Kidney epithelial cell (primary cell): ENCODE data around the gene PCP4. TPM values are rescaled to one million over a fixed set of nuclear protein-coding genes. Genes with fewer than 3 reads are reported as not detected.

Experiments
- DNase-seq: peaks from one replicate; pipeline ENCODE4 v3.0.0-alpha.2; 2010; ENCODE audit warnings: low read depth
- H3K27me3 ChIP-seq: 2 replicates; pipeline ENCODE4 v1.6.0; 2011; ENCODE audit warnings: low read length; ENCODE audit not compliant: control insufficient read depth, insufficient read depth
- H3K36me3 ChIP-seq: 2 replicates; pipeline ENCODE4 v1.5.1; 2011; ENCODE audit warnings: low read length; ENCODE audit not compliant: control insufficient read depth, insufficient read depth
- H3K4me3 ChIP-seq: 2 replicates; pipeline ENCODE4 v1.5.1; 2011; ENCODE audit warnings: low read depth, mild to moderate bottlenecking, control low read depth, low read length
- total RNA-seq: library from RNA; depleted of rRNA; stranded (reverse); fragments of >200 nt; gene quantifications from 2 replicates; pipeline ENCODE4 v1.2.3, GENCODE V29; 2015
- TF ChIP-seq, protein P1 (sequence below): IDR thresholded peaks from 2 replicates; pipeline ENCODE4 v1.5.1; 2011; ENCODE audit warnings: mild to moderate bottlenecking, moderate library complexity, low read length, control low read depth, inconsistent platforms; ENCODE audit not compliant: insufficient read depth, poor library complexity, severe bottlenecking

The PCP4 gene
- total RNA-seq, 1 donor from 2014 or later = 1.2 TPM

DNA sequence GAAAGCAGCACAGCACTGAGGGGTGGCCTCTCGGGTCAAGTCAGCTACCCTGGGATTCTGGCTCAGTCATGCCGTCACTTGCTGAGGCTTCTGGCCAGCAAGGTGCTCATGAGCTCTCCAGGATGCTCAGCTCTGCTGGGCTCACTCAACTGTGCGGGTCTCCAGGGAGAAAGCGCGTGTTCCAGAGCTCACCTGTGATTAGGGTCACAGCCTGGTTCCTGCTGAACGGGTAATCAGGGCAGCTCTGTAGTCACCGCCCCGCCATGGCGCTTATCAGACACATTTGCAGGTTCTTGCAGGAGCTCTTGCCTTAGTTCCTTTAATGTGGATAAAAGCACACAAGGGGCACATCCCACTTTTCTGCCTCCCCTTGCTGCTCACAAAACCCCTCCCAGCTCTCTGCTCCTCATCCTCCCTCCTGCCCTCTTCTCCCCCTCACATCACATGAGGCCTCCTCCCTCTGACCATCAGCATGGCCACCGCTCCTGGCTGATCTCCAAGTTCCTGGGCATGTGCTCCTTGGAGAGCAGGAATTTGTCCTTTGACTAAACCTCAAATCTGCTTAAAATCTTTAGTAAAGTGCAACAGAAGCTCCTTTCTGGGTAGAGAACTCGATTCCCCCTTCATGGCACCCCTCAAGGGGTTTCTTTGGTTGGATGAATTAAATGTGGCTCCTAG is 2.0 kb downstream of the PCP4 start:
- no peak for DNase-seq
- Histone ChIP-seq H3K36me3 (no peaks in the 10 kb centered on the region), H3K27me3 (peaks cover 15% of the 10 kb centered on the region), H3K4me3 (no peak overlapping the region)
- TF ChIP-seq, protein P1, sequence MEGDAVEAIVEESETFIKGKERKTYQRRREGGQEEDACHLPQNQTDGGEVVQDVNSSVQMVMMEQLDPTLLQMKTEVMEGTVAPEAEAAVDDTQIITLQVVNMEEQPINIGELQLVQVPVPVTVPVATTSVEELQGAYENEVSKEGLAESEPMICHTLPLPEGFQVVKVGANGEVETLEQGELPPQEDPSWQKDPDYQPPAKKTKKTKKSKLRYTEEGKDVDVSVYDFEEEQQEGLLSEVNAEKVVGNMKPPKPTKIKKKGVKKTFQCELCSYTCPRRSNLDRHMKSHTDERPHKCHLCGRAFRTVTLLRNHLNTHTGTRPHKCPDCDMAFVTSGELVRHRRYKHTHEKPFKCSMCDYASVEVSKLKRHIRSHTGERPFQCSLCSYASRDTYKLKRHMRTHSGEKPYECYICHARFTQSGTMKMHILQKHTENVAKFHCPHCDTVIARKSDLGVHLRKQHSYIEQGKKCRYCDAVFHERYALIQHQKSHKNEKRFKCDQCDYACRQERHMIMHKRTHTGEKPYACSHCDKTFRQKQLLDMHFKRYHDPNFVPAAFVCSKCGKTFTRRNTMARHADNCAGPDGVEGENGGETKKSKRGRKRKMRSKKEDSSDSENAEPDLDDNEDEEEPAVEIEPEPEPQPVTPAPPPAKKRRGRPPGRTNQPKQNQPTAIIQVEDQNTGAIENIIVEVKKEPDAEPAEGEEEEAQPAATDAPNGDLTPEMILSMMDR = no peak

DNA sequence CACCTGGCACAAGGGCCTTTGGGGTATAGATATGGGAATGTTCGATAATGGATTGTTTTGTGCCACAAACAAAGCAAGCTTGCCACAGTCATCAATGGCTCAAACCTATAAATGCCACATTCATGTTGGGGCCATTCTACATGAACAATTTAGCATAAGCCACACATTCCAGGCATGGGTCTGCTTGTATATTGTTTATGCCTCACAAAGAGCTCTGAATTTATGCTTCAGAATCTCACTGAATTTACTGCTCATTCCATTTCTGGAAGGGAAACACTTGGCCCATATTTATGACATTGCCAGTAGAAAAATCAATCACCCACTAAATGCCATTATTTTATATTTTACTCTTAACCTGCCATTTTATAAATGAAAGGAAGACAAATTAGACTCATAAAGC is 6.4 kb downstream of the PCP4 start:
- Histone ChIP-seq H3K36me3 (no peaks in the 10 kb centered on the region), H3K4me3 (no peak overlapping the region), H3K27me3 (peaks cover 2% of the 10 kb centered on the region)
- TF ChIP-seq, protein P1 = no peak
- DNase-seq = no peak

DNA sequence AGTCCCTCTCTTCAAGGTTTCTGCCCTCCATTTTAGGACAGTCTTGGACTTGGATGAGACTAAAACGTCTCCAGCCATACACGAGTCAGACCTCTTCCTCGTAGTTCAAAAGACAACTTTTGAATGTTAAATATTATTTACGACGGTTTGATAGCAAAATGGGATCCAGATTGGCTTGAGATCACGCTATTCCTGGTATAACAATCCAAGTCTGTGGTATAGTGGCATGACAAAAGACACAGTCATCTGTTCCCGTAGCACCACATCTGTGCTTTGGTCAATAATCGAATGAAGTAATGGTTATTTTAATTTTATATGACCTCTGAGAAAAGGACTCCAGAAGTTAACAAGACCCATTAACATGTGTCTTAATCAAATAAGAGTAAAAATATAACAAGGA is 7.0 kb downstream of the PCP4 start:
- TF ChIP-seq, protein P1 = no peak
- Histone ChIP-seq H3K27me3 (peaks cover 2% of the 10 kb centered on the region), H3K4me3 (no peak overlapping the region), H3K36me3 (no peaks in the 10 kb centered on the region)
- DNase-seq = no peak

DNA sequence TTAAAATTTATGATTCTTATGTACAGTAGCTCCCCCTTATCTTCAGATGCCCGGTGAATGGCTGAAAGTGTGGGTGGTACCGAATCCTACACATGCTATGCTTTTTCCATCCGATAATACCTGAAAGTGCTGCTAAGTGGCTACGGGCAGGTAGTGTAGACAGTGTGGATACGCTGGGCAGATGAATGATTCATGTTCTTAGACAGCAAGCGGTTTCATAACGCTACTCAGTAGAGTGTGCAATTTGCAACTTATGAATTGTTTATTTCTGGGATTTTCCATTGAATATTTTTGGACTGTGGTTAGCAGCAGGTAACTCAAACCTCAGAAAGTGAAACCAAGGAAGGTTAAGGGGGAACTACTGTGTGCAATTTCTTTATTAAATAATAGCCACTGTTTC is 7.5 kb downstream of the PCP4 start:
- no peak for DNase-seq
- Histone ChIP-seq H3K36me3 (no peaks in the 10 kb centered on the region), H3K27me3 (peaks cover under 1% of the 10 kb centered on the region), H3K4me3 (no peak overlapping the region)
- TF ChIP-seq, protein P1 = no peak

DNA sequence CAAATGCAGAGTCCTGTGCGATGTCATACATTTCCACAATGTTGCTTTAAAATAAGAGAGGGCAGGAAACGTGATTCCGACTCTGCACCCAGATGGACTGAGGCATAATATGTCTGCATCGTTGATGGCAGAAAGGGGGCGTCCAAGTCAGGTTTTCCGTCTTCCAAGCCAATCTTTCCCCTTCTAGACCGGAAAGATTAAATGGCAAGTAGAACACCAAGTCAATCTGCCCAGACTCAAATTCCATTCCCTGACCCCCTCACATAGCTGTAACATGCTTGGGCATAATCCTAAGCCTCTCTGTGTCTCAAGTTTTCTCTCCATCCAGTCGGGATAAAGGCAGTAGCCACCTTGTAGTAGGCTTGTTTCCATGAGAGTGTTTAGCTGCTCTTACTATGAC is 14.4 kb downstream of the PCP4 start:
- TF ChIP-seq, protein P1 = no peak
- Histone ChIP-seq H3K36me3 (no peaks in the 10 kb centered on the region), H3K27me3 (no peaks in the 10 kb centered on the region), H3K4me3 (no peak overlapping the region)
- DNase-seq = no peak
